Left colon (tissue), 2 donors: ENCODE measurements around the gene SLC5A4. TPM values are rescaled to one million over a fixed set of nuclear protein-coding genes. Genes with fewer than 3 reads are reported as not detected.
A peak's percentile ranks its signal among the peaks of the same experiment; 100 is the strongest.
"Not testable (repeated sequence)": the region's sequence is repeated elsewhere in the genome, so short reads cannot be mapped to it uniquely, and the experiment has no call there.

Experiments used
- ATAC-seq: fragments of 200-7000 bp; cut with Tn5 transposase; one replicate; pipeline ENCODE4 v1.9.1; 2020; ENCODE audit warnings: mild to moderate bottlenecking, moderate library complexity
- DNase-seq, 2 donors: peaks; one replicate each; pipeline ENCODE4 v3.0.0-alpha.2; 2020
- intact Hi-C, 2 donors: fragments of 100-400 bp; cut with DNase I in 1 of 2; cut with micrococcal nuclease in 1 of 2; formaldehyde crosslinking; loops; one replicate each; pipeline versions ENCODE4 v1.11.2 to v1.14.0; 2022; cut with DNase I, micrococcal nuclease
- total RNA-seq, 2 donors: library from RNA; stranded (reverse); fragmentation: NEBNext Ultra II Directional; extraction: Animal tissue kit (Norgen Biotek cat#: 25700); gene quantifications; one replicate each; pipeline ENCODE4 v1.2.1, GENCODE V29; 2021
- donor health status: DM: no; HTN: no; CAD: no.
- donor health status: DM: yes; HTN: yes; CAD: no.

The SLC5A4 gene
- total RNA-seq, 2 donors from 2014 or later = 0.42 TPM; not detected in 1

DNA sequence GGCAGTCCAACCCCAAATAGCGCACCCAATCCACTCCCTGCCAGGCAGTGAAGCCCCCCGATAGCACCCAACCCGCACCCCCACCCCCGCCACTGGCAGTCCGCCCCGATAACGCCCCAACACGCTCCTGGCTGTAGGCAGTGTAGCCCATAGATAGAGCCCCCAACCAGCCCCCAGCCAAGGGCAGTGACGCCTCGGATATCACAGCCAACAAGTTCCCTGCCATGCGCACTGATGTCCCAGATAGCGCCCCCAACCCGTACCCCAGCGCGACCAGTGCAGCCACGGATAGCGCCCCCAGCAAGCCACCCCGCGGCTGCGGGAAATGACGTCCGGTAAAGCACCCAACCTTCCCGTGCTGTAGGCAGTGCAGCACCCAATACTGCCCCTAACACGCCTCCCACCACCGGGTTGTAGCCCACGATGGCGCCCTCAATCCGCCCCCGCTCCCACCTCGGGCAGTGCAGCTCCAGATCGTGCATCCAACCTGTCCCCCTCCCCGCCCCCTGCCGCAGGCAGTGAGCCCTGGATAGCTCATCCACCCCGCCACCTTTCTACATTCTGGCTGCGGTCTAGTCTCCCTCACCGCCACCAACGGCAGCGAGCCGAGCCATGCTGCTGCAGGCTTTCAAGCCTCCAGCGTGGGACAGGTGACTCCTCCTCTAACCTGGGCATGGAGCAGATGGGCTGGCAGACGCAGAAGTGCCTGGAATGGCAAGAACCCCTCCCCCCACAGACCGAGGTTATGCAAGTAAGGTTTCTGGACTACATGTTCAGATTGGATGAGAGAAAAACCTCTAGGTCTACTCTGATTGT is 50.9 kb downstream of the SLC5A4 start:
- intact Hi-C loops = no loop called here
- DNase-seq = peak in 1 of 2 donors; percentile 35
- ATAC-seq = peak; percentile 7

- ATAC-seq (peak; percentile 16), DNase-seq (peak in 1 of 2 donors; percentile 13)
- intact Hi-C loops = no loop called here
Measured at GRCh38 chr22:32203181-32204039, 51.7 kb downstream of the SLC5A4 start.

GRCh38 chr22:32202539-32203180 is 52.5 kb downstream of the SLC5A4 start:
- peak; percentile 55 to 65 for DNase-seq
- intact Hi-C loops = no loop called here

GRCh38 chr22:32202161-32202538 is 53.0 kb downstream of the SLC5A4 start:
- intact Hi-C loops = no loop called here
- no peak for ATAC-seq

More at GRCh38 chr22:32202539-32203180, 52.5 kb downstream of the SLC5A4 start:
- ATAC-seq = peak; percentile 90

GRCh38 chr22:32200752-32201151 is 54.4 kb downstream of the SLC5A4 start:
- ATAC-seq (no peak), DNase-seq (no peak)
- intact Hi-C loops = no loop called here

More at GRCh38 chr22:32202161-32202538, 53.0 kb downstream of the SLC5A4 start:
- no peak for DNase-seq

GRCh38 chr22:32199961-32200360 is 55.2 kb downstream of the SLC5A4 start:
- intact Hi-C loops = no loop called here
- no peak for DNase-seq
- no peak for ATAC-seq

DNA sequence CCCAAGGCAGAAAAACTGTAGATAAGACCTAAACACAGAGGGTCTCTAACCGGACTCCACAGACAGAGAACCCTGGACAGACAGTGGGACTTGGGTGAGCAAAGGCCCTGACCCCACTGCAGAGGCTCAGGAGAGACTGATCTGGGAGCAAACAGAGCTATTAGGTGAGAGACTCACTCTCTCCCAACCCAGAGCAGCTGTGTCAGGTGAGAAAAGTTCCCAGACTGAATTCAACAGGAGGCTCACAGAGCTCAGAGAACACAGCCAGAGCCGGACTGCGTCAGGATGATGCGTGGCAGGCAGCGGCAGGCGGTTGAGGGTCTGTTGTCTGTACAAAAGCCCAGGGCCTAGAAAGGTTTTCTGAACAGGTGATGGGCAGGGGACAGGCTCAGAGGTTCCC is 55.8 kb downstream of the SLC5A4 start:
- ATAC-seq (no peak), DNase-seq (no peak)
- intact Hi-C loops = no loop called here

DNA sequence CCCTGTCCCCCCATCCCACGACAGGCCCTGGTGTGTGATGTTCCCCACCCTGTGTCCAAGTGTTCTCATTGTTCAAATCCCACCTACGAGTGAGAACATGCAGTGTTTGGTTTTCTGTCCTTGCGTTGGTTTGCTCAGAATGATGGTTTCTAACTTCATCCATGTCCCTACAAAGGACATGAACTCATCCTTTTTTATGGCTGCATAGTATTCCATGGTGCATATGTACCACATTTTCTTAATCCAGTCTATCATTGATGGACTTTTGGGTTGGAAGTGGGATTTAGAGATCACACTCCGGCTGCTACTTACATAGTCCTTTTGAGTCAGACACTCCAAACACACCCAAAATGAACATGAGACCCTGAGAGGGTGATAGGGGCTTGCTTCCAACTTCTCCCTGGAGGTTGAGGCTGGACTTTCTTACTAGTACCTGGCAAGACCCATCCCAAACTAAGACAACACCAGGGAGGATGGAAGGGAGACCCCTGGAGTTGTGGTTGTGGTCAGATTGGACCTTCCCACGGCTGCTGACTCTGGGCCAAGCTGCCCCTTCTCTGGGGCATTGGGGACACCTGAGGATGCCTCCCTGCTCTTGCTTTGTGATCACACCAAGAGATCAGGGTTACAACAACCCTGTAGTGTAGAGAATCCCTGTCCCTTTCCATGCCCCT is 57.5 kb downstream of the SLC5A4 start:
- DNase-seq, intact Hi-C loops, ATAC-seq: not testable (repeated sequence)

DNA sequence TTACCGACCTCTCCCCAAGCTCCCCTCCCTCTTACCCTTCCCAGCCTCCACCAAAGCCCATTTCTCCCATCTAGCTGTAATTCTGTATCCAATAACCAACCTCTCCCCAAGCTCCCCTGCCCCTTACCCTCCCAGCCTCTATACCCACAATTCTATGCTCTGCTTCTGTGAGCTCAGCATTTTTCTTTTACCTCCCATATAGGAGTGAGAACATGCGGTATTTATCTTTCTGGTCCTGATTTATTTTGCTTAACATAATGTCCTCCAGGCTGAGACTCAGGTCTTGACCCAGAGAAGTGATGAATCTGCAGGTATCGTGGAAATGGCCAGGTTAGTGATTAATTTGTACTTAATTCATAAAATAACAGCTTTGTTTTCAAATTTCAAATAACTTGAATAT is 59.2 kb downstream of the SLC5A4 start:
- intact Hi-C loops, DNase-seq, ATAC-seq: not testable (repeated sequence)

- intact Hi-C loops, ATAC-seq, DNase-seq: not testable (repeated sequence)
Measured at GRCh38 chr22:32193346-32193745, 61.8 kb downstream of the SLC5A4 start.

DNA sequence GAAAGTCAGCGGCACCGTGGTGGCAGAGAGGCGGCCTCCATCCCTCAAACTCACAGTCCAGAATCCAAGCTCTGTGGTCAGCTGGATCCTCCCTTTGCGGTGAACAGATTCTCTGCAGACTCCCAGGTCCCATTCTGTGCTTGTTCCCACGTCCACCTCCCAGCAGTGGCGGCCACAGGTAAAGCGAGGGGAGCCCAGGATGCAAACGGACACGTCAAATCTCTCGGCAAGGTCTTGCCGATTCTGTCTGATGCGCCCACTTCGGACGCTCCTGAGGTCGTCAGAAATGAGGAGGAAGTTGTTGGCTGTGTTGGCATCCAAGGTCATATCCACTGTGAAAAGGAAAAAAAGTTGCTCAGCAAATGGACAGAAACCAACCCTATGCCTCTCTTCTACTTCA is 64.1 kb downstream of the SLC5A4 start:
- ATAC-seq, intact Hi-C loops, DNase-seq: not testable (repeated sequence)

- ATAC-seq = no peak
- no peak for DNase-seq
- intact Hi-C loops = no loop called here
Measured at GRCh38 chr22:32185821-32186220, 69.3 kb downstream of the SLC5A4 start.

- intact Hi-C loops = no loop called here
- no peak for ATAC-seq
Measured at GRCh38 chr22:32183625-32184024, 71.5 kb downstream of the SLC5A4 start.

DNA sequence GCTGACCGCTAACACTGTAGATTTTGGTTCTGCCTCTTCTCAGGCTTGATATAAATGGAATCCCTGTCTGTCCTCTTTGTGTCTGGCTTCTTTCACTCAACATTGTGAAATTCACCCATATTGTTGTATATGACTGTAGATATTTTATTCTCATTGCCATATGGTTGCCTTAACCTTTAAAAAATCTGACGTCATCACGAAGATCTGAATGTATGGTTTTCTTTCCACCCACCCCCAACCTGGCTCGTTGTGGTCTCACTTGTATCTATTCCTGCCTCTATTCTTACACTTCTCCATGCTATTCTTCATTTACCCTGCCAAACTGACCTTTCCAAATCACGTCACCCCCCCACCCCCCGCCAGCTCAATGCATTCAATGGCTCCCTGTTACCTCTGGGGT is 74.1 kb downstream of the SLC5A4 start:
- ATAC-seq = no peak
- intact Hi-C loops = no loop called here
- no peak for DNase-seq

More at GRCh38 chr22:32183625-32184024, 71.5 kb downstream of the SLC5A4 start:
- DNase-seq = no peak

GRCh38 chr22:32177221-32177765 is 77.9 kb downstream of the SLC5A4 start:
- no peak for DNase-seq
- intact Hi-C loops = no loop called here
- ATAC-seq = no peak

DNA sequence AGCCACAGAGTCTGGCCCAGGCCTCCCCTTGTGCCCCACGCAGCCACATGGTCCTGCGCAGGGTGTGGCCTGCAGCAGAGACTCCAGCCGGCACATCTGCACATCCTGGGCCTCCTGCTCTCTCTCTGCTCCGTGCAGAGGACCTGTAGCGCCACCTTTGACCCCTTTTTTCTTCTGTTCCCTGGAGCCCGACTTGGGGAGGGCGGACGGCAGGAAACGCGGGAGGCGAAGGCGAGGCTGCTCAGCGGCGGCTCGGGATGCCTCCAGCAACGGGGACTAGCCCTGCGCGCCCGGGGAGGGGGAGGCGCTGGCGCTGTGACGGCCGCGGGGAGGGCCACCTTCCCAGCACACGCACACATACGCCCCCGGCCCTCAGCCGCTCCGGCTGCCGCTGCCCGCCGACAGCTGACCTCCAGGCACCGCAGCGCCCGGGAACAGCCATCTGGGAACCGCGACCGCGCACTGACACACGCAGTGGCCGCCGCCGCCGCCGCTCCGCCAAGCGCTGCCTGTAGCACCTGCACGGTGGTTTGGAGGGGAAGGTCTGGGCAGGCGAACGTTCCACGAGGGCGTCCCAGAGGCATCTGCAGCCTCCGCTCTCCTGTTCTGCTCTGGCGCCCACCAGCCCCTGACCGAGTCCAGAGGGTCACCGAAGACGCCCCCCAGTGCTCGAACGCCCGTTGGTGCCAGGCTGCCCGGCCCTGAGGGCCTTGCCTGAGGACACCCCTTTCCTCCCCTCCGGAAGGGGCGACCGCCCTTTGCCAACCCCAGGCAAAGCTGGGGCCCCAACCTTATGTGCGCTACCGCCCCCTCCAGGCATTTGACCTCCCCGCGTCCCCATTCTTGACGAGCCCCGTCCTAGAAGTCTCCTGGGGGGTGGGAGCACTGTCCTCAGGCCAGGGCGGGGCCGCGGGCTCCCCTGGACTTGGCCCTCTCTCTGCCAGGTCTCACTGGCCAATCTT is 79.2 kb downstream of the SLC5A4 start:
- DNase-seq (no peak), ATAC-seq (no peak)
- intact Hi-C loops = no loop called here

DNA sequence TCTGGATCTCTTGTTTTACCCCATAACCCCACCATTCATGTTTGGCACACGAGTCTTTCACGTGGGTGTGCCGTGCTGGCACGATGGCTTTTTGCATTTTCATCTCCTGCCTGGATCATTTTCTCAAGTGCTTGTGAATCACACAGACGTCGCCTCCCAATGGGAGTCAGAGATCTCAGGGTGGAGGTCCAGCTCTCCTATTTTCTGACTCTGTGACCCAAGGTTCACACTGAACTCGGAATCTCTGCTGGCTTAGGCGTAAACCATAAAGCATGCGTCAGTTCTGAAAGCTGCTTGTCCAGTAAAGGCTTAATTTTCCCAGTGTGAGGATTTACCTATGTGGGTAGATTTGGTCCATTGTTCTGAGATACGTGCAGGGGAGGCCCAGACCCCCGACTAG is 80.0 kb downstream of the SLC5A4 start:
- ATAC-seq (no peak), DNase-seq (no peak)
- intact Hi-C loops = no loop called here
